Measurements from ENCODE around the gene TRPM2. TPM values are rescaled to one million over a fixed set of nuclear protein-coding genes. Genes with fewer than 3 reads are reported as not detected.

TRPM2 gene
- total and polyA plus RNA-seq, 2 donors (not counting 3 experiments of a cell fraction or from before 2014, with no cell fraction given) = not detected

DNA sequence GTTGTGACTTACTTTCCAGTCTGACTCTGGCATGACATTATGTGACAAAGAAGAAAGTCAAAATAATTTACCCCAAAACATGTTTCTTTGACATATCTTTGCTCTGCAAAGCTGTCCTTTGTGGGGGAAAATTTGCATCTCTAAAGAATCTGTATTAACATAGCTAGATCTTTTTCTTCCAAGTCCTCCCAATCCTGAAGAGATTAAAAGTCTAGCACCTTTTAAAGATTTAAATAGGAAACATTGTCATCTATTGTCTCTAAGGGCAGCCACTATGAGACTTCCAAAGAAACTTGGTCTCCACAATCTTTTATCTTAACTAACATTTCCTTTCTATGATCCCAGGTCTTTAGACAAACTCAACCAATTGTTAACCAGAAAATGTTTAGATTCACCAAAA is 117.9 kb downstream of the TRPM2 start:
- H3K9me1 ChIP-seq (replicated peaks; ENCODE audit: control insufficient read depth, extremely low read depth, insufficient read depth, low read length) = no peaks in the 10 kb centered on the region
- H3K4me1 ChIP-seq (ENCODE audit: control insufficient read depth, extremely low read depth, insufficient read depth, low read length) = no peaks in the 10 kb centered on the region
- no peak overlapping the region for H3K4me2 ChIP-seq (ENCODE audit: insufficient read depth, low read length)
- ChIA-PET CTCF (no interaction called here), POLR2A (no interaction called here)
- H3K9me3 ChIP-seq (replicated peaks; ENCODE audit: control insufficient read depth, insufficient read depth, low read length) = no peaks in the 10 kb centered on the region
- intact Hi-C loops (cut with micrococcal nuclease) = no loop called here
- no peak for FAIRE-seq
- no peak overlapping the region for H3K27ac ChIP-seq (ENCODE audit: insufficient read depth, low read depth, low read length)
- H3K9ac ChIP-seq (replicated peaks; ENCODE audit: extremely low read depth, insufficient read depth, low read length) = no peak overlapping the region
- H4K20me1 ChIP-seq (replicated peaks; ENCODE audit: control insufficient read depth, extremely low read depth, insufficient read depth, low read length) = no peaks in the 10 kb centered on the region
- no peaks in the 10 kb centered on the region for H3K27me3 ChIP-seq (ENCODE audit: control insufficient read depth in 2 of 2, insufficient read depth in 2 of 2, low read length in 2 of 2)
- no TSS peak for BruUV-seq (replicated peaks)
- TF ChIP-seq MYC (IDR thresholded peaks at IDR 0.05; ENCODE audit: low read depth, low read length) = no peak
- TF ChIP-seq POLR2AphosphoS5 (IDR thresholded peaks at IDR 0.05; ENCODE audit: insufficient read depth, low read depth, low read length) = no peak
- TF ChIP-seq FOS (IDR thresholded peaks at IDR 0.05; ENCODE audit: borderline replicate concordance, insufficient read depth, low read length) = no peak
- TF ChIP-seq GATA2 (IDR thresholded peaks at IDR 0.05; ENCODE audit: insufficient read depth, insufficient read length, low read depth, low read length) = no peak
- no peak for TF ChIP-seq CTCF (IDR thresholded peaks at IDR 0.05; ENCODE audit: extremely low read depth in 1 of 2, insufficient read depth in 1 of 2, low read depth in 1 of 2, low read length in 2 of 2)
- no peak for TF ChIP-seq EZH2 (IDR thresholded peaks at IDR 0.05; ENCODE audit: borderline replicate concordance, low read depth, low read length, severe bottlenecking)
- no peak for TF ChIP-seq POLR2A (IDR thresholded peaks at IDR 0.05; ENCODE audit: low read depth, low read length)
- no peaks in the 10 kb centered on the region for H3K79me2 ChIP-seq (ENCODE audit: control insufficient read depth, insufficient read depth, low read length)
- DNase-seq (ENCODE audit: low read depth, low spot score) = no peak
- no peak overlapping the region for H3K4me3 ChIP-seq (replicated peaks in 1 of 3; ENCODE audit: insufficient read depth in 1 of 3, low read depth in 1 of 3, low read length in 3 of 3)
- no peak overlapping the region for H2AFZ ChIP-seq (ENCODE audit: low read depth, low read length)
- H3K36me3 ChIP-seq (ENCODE audit: control insufficient read depth in 2 of 2, extremely low read depth in 1 of 2, insufficient read depth in 2 of 2, low read length in 2 of 2) = no peaks in the 10 kb centered on the region
- dilution Hi-C loops (cut with MboI; ENCODE audit: extremely low pct_ligation_motif_present, low sequenced_read_pairs) = no loop called here

DNA sequence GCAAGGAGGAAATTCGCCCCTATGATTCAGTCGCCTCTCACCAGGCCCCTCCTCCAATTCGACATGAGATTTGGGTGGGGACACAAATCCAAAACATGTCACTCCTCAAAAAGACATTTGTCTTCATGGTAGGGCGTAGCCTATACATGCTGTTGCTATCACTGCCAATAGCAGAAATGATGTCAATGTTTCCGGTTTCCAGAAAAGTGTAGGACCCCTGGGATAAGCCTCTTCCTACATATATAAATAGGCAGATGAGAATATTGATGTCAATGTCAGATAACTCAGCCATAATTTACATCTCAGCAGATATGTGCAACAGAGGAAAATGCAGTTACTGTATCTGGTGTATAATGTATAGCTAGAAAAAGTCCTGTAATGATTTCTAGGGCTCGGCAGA is 118.6 kb downstream of the TRPM2 start:
- intact Hi-C loops (cut with micrococcal nuclease) (no loop called here), dilution Hi-C loops (cut with MboI; ENCODE audit: extremely low pct_ligation_motif_present, low sequenced_read_pairs) (no loop called here)
- no peaks in the 10 kb centered on the region for H3K27me3 ChIP-seq (ENCODE audit: control insufficient read depth in 2 of 2, insufficient read depth in 2 of 2, low read length in 2 of 2)
- H3K27ac ChIP-seq (ENCODE audit: insufficient read depth, low read depth, low read length) = no peak overlapping the region
- BruUV-seq (replicated peaks) = no TSS peak
- H3K4me2 ChIP-seq (ENCODE audit: insufficient read depth, low read length) = no peak overlapping the region
- TF ChIP-seq CTCF (IDR thresholded peaks at IDR 0.05; ENCODE audit: extremely low read depth in 1 of 2, insufficient read depth in 1 of 2, low read depth in 1 of 2, low read length in 2 of 2) (no peak), GATA2 (IDR thresholded peaks at IDR 0.05; ENCODE audit: insufficient read depth, insufficient read length, low read depth, low read length) (no peak), POLR2AphosphoS5 (IDR thresholded peaks at IDR 0.05; ENCODE audit: insufficient read depth, low read depth, low read length) (no peak), FOS (IDR thresholded peaks at IDR 0.05; ENCODE audit: borderline replicate concordance, insufficient read depth, low read length) (no peak), POLR2A (IDR thresholded peaks at IDR 0.05; ENCODE audit: low read depth, low read length) (no peak), MYC (IDR thresholded peaks at IDR 0.05; ENCODE audit: low read depth, low read length) (no peak), JUN (IDR thresholded peaks at IDR 0.05; ENCODE audit: borderline replicate concordance, insufficient read depth, insufficient read length, low read depth) (no peak), EZH2 (IDR thresholded peaks at IDR 0.05; ENCODE audit: borderline replicate concordance, low read depth, low read length, severe bottlenecking) (no peak)
- TF ChIP-seq, protein P1, sequence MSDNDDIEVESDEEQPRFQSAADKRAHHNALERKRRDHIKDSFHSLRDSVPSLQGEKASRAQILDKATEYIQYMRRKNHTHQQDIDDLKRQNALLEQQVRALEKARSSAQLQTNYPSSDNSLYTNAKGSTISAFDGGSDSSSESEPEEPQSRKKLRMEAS (IDR thresholded peaks at IDR 0.05; ENCODE audit: insufficient read depth, insufficient read length) = no peak
- H3K4me1 ChIP-seq (ENCODE audit: control insufficient read depth, extremely low read depth, insufficient read depth, low read length) = no peaks in the 10 kb centered on the region
- DNase-seq (ENCODE audit: low read depth, low spot score) = no peak
- H3K79me2 ChIP-seq (ENCODE audit: control insufficient read depth, insufficient read depth, low read length) = no peaks in the 10 kb centered on the region
- CTCF ChIA-PET = no interaction called here
- no peak overlapping the region for H3K9ac ChIP-seq (replicated peaks; ENCODE audit: extremely low read depth, insufficient read depth, low read length)
- POLR2A ChIA-PET = no interaction called here
- H3K9me3 ChIP-seq (replicated peaks; ENCODE audit: control insufficient read depth, insufficient read depth, low read length) = no peaks in the 10 kb centered on the region
- H3K9me1 ChIP-seq (replicated peaks; ENCODE audit: control insufficient read depth, extremely low read depth, insufficient read depth, low read length) = no peaks in the 10 kb centered on the region
- no peak overlapping the region for H2AFZ ChIP-seq (ENCODE audit: low read depth, low read length)
- no peaks in the 10 kb centered on the region for H3K36me3 ChIP-seq (ENCODE audit: control insufficient read depth in 2 of 2, extremely low read depth in 1 of 2, insufficient read depth in 2 of 2, low read length in 2 of 2)
- H3K4me3 ChIP-seq (replicated peaks in 1 of 3; ENCODE audit: insufficient read depth in 1 of 3, low read depth in 1 of 3, low read length in 3 of 3) = no peak overlapping the region
- H4K20me1 ChIP-seq (replicated peaks; ENCODE audit: control insufficient read depth, extremely low read depth, insufficient read depth, low read length) = no peaks in the 10 kb centered on the region
- FAIRE-seq = no peak

All from endothelial cell of umbilical vein (primary cell).